ENCODE results near the gene ZNF792. TPM values are rescaled to one million over a fixed set of nuclear protein-coding genes. Genes with fewer than 3 reads are reported as not detected.
"Not testable (repeated sequence)": the region's sequence is repeated elsewhere in the genome, so short reads cannot be mapped to it uniquely, and the experiment has no call there.

Gene ZNF792
- total RNA-seq, result 1 to 10 TPM; 2.4 to 2.6 (median 2.6) TPM

DNA sequence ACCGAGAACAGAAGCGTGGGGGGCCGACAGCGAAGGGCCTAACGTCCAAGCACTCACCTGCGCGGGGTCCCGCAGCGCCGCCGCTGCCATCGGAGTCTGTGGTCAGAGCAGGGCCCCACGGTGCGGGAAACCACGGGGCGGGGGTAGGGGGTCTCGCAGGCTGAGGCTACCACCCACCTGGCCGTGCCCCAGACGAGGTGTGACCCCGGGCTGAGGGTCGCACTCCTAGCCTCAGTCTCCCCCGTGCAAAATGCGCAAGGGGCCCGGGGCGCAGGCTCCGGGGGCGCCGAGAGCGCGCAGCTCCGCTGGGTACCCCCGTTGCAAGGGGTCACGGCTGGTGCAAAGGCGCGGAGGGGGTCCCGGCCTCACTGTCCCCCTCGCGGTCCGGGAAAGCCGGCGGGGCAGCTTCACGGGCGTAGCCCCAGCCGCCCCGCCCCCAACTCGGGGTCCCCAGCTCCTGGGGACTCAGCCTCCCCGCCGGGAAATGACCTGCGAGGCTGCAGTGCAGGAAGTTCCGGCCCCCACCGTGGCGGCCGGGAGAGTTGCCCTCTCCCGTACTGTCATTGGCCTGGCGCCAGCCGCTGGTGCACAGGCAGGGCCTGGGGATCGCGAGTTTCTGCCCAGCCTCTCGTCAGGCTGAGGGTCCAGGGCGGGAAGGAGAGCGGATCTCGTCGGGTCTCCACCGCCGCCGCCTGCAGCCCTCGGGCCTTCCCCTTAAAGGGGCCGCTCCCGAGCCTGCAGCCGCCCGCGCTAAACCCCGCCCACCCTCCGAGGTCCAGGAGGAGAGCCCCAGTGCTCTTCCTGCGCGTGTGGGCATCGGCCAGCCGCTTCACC is at the start of gene ZNF792:
TSS of gene ZNF792 (minus strand) at position 657 of the 834 bp plus-strand sequence. CDS start at position 90, 567 bp downstream.
- ATAC-seq, result peak; percentile 84 to 91
- H3K4me1 Mint-ChIP-seq (ENCODE audit: low read depth), result peaks cover 26% of the 10 kb centered on the region
- peaks cover 44% of the 10 kb centered on the region for H3K9me3 Mint-ChIP-seq
- no peaks in the 10 kb centered on the region for H3K27me3 Mint-ChIP-seq (ENCODE audit: low read depth)
- peak within 1 kb of the TSS; percentile 87 for H3K4me3 Mint-ChIP-seq
- peaks cover 40% of the 10 kb centered on the region for H3K36me3 Mint-ChIP-seq (ENCODE audit: insufficient read depth)
- DNase-seq, result peak; percentile 17

- Mint-ChIP-seq H3K4me3 (peak overlapping the region; percentile 74), H3K9me3 (no peaks in the 10 kb centered on the region), H3K4me1 (ENCODE audit: low read depth) (peaks cover 66% of the 10 kb centered on the region), H3K27me3 (ENCODE audit: low read depth) (no peaks in the 10 kb centered on the region), H3K36me3 (ENCODE audit: insufficient read depth) (peaks cover 29% of the 10 kb centered on the region)
- ATAC-seq (peak; percentile 84 to 87), DNase-seq (peak; percentile 81)
These were observed 49.2 kb upstream of the ZNF792 start for GRCh38 chr19:35013041-35013819.

- H3K36me3 Mint-ChIP-seq (ENCODE audit: insufficient read depth), result peaks cover 20% of the 10 kb centered on the region
- H3K27me3 Mint-ChIP-seq (ENCODE audit: low read depth), result no peaks in the 10 kb centered on the region
- no peak for DNase-seq
- H3K4me1 Mint-ChIP-seq (ENCODE audit: low read depth), result peaks cover 61% of the 10 kb centered on the region
- no peak for ATAC-seq
- no peaks in the 10 kb centered on the region for H3K9me3 Mint-ChIP-seq
- H3K4me3 Mint-ChIP-seq, result no peak overlapping the region
These were observed 48.0 kb upstream of the ZNF792 start for GRCh38 chr19:35011737-35012682.

DNA sequence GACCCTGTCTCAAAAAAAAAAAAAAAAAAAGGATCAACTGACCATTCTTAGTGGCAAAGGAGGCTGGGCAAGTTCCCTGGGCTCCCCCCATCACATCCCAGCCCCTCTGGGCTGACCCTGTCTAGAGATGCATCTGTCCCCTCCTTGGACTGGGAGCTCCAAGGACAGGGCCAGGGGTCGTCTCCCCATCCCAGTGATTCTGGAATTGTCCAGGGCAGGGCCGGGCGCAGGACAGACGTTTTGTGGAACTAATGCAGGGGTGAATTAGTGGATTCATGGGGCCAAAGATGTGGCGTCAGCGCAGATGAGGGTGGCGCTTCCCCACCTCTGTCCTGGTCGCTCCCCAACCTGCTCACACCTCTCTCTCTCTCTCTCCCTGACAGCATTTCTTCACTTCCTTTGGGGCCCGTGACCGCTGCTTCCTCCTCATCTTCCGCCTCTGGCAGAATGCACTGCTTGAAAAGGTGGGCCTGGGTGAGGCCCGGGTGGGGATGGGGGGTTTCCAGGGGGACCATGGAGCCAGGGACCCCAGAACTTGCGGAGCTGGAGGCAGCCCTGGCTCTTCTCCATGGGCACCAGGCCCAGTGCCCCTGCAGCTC is 47.2 kb upstream of the ZNF792 start:
- DNase-seq, result no peak
- H3K4me3 Mint-ChIP-seq, result no peak overlapping the region

GRCh38 chr19:35009424-35010415 is 45.7 kb upstream of the ZNF792 start:
- no peak for ATAC-seq
- no peaks in the 10 kb centered on the region for H3K27me3 Mint-ChIP-seq (ENCODE audit: low read depth)
- H3K9me3 Mint-ChIP-seq, result no peaks in the 10 kb centered on the region
- H3K4me3 Mint-ChIP-seq, result no peak overlapping the region
- H3K36me3 Mint-ChIP-seq (ENCODE audit: insufficient read depth), result peaks cover 19% of the 10 kb centered on the region
- DNase-seq, result no peak
- peaks cover 61% of the 10 kb centered on the region for H3K4me1 Mint-ChIP-seq (ENCODE audit: low read depth)

More for the DNA sequence above, 47.2 kb upstream of the ZNF792 start:
- Mint-ChIP-seq H3K4me1 (ENCODE audit: low read depth) (peaks cover 64% of the 10 kb centered on the region), H3K9me3 (no peaks in the 10 kb centered on the region), H3K36me3 (ENCODE audit: insufficient read depth) (peaks cover 24% of the 10 kb centered on the region), H3K27me3 (ENCODE audit: low read depth) (no peaks in the 10 kb centered on the region)
- no peak for ATAC-seq

DNA sequence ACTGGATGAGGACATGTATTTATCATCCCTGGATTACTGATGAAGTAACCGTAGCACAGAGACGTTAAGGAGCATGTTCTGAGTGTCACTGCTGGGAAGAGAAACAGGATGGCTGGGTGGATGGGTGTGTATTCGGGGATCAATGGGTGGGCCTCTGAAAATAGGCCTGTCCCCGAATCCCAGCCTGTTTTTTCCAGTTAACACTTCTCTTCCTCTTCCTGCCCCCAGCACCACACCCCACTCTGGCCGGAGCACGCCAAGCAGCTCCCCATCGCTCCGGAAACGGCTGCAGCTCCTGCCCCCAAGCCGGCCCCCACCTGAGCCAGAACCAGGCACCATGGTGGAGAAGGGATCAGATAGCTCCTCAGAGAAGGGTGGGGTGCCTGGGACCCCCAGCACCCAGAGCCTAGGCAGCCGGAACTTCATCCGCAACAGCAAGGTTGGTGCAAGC is 44.9 kb upstream of the ZNF792 start:
- no peak overlapping the region for H3K4me3 Mint-ChIP-seq

GRCh38 chr19:35007427-35007826 is 43.4 kb upstream of the ZNF792 start:
- ATAC-seq; H3K27me3 Mint-ChIP-seq (ENCODE audit: low read depth); DNase-seq; H3K4me3 Mint-ChIP-seq; H3K9me3 Mint-ChIP-seq: not testable (repeated sequence)
- peaks cover 58% of the 10 kb centered on the region for H3K4me1 Mint-ChIP-seq (ENCODE audit: low read depth)
- peaks cover 14% of the 10 kb centered on the region for H3K36me3 Mint-ChIP-seq (ENCODE audit: insufficient read depth)

More for the DNA sequence above, 44.9 kb upstream of the ZNF792 start:
- Mint-ChIP-seq H3K9me3 (no peaks in the 10 kb centered on the region), H3K36me3 (ENCODE audit: insufficient read depth) (peaks cover 14% of the 10 kb centered on the region), H3K27me3 (ENCODE audit: low read depth) (no peaks in the 10 kb centered on the region), H3K4me1 (ENCODE audit: low read depth) (peaks cover 59% of the 10 kb centered on the region)
- no peak for ATAC-seq
- DNase-seq, result no peak

- DNase-seq (no peak), ATAC-seq (no peak)
- Mint-ChIP-seq H3K36me3 (ENCODE audit: insufficient read depth) (peaks cover 17% of the 10 kb centered on the region), H3K4me3 (no peak overlapping the region), H3K4me1 (ENCODE audit: low read depth) (peaks cover 58% of the 10 kb centered on the region), H3K27me3 (ENCODE audit: low read depth) (no peaks in the 10 kb centered on the region), H3K9me3 (no peaks in the 10 kb centered on the region)
These were observed 43.0 kb upstream of the ZNF792 start for GRCh38 chr19:35006999-35007365.

GRCh38 chr19:35006342-35006998 is 42.4 kb upstream of the ZNF792 start:
- H3K9me3 Mint-ChIP-seq, result no peaks in the 10 kb centered on the region
- DNase-seq (no peak), ATAC-seq (no peak)
- H3K36me3 Mint-ChIP-seq (ENCODE audit: insufficient read depth), result peaks cover 19% of the 10 kb centered on the region
- H3K27me3 Mint-ChIP-seq (ENCODE audit: low read depth), result no peaks in the 10 kb centered on the region
- no peak overlapping the region for H3K4me3 Mint-ChIP-seq
- H3K4me1 Mint-ChIP-seq (ENCODE audit: low read depth), result peaks cover 58% of the 10 kb centered on the region

DNA sequence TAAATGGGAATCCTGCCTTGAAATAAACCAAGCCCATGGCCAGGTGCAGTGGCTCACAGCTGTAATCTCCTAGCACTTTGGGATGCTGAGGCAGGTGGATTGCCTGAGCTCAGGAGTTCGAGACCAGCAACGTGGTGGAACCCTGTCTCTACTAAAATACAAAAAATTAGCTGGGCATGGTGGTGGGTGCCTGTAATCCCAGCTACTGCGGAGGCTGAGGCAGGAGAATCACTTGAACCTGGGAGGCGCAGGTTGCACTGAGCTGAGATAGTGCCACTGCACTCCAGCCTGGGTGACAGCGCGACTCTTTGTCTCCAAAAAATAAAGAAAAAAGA is 41.9 kb upstream of the ZNF792 start:
- not testable (repeated sequence) for ATAC-seq; H3K4me3 Mint-ChIP-seq; H3K9me3 Mint-ChIP-seq; H3K27me3 Mint-ChIP-seq (ENCODE audit: low read depth); DNase-seq
- Mint-ChIP-seq H3K36me3 (ENCODE audit: insufficient read depth) (peaks cover 19% of the 10 kb centered on the region), H3K4me1 (ENCODE audit: low read depth) (peaks cover 58% of the 10 kb centered on the region)

DNA sequence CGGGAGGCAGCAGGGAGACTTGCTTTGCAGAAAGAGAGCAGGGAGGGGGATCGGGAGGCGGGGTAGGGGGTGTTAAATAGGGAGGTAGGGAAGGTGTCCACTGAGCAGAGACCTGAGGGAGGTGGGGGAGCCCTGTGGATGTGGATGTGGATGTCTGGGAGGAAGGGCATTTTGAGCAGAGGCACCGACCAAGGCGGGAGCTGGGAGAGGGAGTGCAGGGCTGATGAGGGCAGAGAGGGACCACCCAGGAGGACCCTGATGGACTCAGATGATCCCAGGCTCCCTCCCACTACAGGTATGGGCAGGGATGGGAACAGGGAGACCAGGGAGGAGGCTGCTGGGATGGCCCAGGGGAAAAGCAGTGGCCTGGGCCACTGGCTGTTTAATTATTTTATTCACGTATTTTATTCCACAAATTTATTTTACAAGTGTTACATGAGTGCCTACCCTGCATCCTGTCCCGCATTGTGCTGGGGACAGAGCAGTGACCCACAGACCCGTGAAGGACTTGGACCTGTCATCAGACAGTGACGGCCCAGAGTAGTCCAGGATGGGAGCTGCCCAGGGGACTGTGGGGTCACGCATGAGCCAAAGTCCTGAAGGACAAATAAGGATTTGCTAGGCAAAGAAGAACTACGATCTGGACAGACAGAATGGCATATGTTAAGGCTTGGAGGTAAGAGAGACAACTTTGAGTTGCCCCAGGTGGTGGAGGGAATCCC is 41.4 kb upstream of the ZNF792 start:
- Mint-ChIP-seq H3K4me3 (no peak overlapping the region), H3K36me3 (ENCODE audit: insufficient read depth) (peaks cover 16% of the 10 kb centered on the region), H3K27me3 (ENCODE audit: low read depth) (no peaks in the 10 kb centered on the region), H3K4me1 (ENCODE audit: low read depth) (peaks cover 53% of the 10 kb centered on the region), H3K9me3 (no peaks in the 10 kb centered on the region)
- DNase-seq (no peak), ATAC-seq (no peak)
